ENCODE results near the gene PTGIS.

DNA sequence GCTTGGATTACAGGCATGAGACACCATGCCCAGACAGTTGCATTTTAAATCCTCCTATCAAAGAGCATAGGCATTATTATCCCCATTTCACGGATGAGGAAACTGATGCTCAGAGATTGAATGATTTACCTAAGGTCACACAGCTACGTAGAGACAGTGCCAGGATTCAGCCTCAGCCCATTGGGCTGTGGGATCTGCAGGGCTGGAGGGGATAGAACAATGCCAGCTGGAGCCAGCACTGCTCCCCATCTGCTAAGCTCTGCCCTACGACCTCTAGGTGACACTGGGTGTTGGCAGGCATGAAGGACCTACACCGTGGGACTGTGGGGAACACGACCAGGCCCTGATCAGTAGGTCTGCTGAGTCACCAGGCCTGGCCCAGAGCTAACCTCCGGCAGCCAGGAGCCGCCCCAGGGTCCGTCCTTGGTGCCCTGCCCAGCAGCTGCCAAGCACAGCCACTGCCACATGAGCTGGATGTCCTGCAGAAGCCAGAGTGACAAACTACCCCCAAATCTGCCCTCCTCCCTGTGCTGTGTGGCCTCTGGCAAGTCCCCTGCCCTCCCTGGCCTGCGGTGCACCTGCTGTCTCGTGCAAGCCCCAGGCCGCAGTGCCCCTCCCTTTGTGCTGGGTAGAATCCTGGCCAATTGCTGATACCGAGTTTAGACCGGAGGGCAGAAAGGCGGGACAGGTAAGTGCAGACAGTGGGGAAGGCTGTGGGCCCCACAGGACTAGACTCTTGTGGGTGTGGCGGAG lies 47.6 kb upstream of the PTGIS start:
- TF ChIP-seq, protein P1, sequence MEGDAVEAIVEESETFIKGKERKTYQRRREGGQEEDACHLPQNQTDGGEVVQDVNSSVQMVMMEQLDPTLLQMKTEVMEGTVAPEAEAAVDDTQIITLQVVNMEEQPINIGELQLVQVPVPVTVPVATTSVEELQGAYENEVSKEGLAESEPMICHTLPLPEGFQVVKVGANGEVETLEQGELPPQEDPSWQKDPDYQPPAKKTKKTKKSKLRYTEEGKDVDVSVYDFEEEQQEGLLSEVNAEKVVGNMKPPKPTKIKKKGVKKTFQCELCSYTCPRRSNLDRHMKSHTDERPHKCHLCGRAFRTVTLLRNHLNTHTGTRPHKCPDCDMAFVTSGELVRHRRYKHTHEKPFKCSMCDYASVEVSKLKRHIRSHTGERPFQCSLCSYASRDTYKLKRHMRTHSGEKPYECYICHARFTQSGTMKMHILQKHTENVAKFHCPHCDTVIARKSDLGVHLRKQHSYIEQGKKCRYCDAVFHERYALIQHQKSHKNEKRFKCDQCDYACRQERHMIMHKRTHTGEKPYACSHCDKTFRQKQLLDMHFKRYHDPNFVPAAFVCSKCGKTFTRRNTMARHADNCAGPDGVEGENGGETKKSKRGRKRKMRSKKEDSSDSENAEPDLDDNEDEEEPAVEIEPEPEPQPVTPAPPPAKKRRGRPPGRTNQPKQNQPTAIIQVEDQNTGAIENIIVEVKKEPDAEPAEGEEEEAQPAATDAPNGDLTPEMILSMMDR (IDR thresholded peaks at IDR 0.05), result no peak
- TF ChIP-seq EP300 (IDR thresholded peaks at IDR 0.05), result no peak
- no peak for TF ChIP-seq POLR2A (IDR thresholded peaks at IDR 0.05)
- no peak for TF ChIP-seq POLR2AphosphoS5 (IDR thresholded peaks at IDR 0.05)

Data from gastroesophageal sphincter (tissue), 3 donors.